Mesothelial cell of epicardium (in vitro differentiated cells): Measurements from ENCODE around the gene RCVRN. TPM values are rescaled to one million over a fixed set of nuclear protein-coding genes. Genes with fewer than 3 reads are reported as not detected.

Experiments used
- DNase-seq, 2 experiments: peaks; one replicate each; pipeline ENCODE4 v3.0.0; 2021; ENCODE audit warnings: low spot score in 2 of 2; ENCODE audit not compliant: unreplicated experiment in 2 of 2
- H3K27ac Mint-ChIP-seq: 2 replicates; pipeline ENCODE4 v1.8.0; 2021; ENCODE audit warnings: mixed read lengths
- H3K27me3 Mint-ChIP-seq: 2 replicates; pipeline ENCODE4 v1.8.0; 2021; ENCODE audit warnings: low read depth, mixed read lengths
- H3K36me3 Mint-ChIP-seq: 2 replicates; pipeline ENCODE4 v1.8.0; 2021; ENCODE audit warnings: mixed read lengths
- H3K4me1 Mint-ChIP-seq: 2 replicates; pipeline ENCODE4 v1.8.0; 2021; ENCODE audit warnings: mixed read lengths
- H3K4me3 Mint-ChIP-seq: 2 replicates; pipeline ENCODE4 v1.8.0; 2021; ENCODE audit warnings: mild to moderate bottlenecking, moderate library complexity, mixed read lengths
- H3K9me3 Mint-ChIP-seq: 2 replicates; pipeline ENCODE4 v1.8.0; 2021; ENCODE audit warnings: mixed read lengths
- total RNA-seq: library from RNA; stranded (reverse); gene quantifications from 3 replicates; pipeline ENCODE4 v1.2.1, GENCODE V29; 2021
- TF ChIP-seq, protein P1 (sequence below): fragments of 200-600 bp; sonication (generic); IDR thresholded peaks from one replicate; pipeline ENCODE4 v1.5.0; 2021; ENCODE audit warnings: antibody characterized with exemption; ENCODE audit not compliant: unreplicated experiment

The RCVRN gene
- total RNA-seq, 1 donor from 2014 or later = 1.8 TPM

DNA sequence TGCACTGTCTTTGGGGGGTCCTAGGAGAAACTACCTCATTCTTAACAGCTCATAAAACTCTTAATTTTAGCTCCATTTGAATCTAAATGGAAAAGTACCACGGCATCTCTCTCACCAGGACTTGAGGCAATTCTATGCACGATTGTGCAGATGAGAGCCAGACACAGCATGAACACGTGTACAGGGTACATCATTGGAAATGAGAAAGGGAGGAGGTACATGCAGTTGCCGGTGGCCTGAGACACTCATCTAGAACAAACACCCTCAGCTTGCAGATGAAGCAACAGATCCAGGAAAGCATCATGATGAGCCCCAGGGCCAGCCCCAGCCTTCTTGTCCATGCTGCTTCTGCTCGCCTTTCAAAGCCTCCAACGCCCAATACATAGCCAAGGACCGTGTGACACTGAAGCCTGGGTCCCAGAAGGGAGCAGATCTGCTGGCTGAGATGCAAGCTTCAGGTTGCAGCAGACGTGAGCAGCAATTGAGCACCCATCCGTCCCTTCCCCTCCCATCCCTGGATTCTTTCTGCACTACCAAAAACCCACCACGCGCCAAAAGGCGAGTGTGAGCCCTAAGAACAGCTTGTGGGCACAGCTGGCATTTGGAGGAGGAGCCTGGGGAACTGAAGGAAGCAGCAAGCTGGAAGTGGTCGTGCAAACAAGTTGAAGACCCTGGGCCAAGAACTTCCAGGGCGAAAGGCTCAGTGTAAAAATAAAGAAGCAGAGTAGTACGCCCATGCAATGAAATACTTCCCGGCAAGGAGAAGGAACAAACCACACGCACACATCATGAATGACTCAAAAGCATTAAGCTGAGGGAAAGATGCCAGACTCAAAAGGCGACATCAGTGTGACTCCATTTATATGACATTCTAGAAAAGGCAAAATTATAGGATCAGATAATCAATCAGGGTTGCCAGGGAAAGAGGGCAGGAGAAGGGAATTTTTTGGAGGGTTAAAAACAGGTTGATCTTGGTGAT lies 7.3 kb upstream of the RCVRN start:
- peaks cover 18% of the 10 kb centered on the region for H3K4me1 Mint-ChIP-seq
- no peak overlapping the region for H3K4me3 Mint-ChIP-seq
- TF ChIP-seq, protein P1, sequence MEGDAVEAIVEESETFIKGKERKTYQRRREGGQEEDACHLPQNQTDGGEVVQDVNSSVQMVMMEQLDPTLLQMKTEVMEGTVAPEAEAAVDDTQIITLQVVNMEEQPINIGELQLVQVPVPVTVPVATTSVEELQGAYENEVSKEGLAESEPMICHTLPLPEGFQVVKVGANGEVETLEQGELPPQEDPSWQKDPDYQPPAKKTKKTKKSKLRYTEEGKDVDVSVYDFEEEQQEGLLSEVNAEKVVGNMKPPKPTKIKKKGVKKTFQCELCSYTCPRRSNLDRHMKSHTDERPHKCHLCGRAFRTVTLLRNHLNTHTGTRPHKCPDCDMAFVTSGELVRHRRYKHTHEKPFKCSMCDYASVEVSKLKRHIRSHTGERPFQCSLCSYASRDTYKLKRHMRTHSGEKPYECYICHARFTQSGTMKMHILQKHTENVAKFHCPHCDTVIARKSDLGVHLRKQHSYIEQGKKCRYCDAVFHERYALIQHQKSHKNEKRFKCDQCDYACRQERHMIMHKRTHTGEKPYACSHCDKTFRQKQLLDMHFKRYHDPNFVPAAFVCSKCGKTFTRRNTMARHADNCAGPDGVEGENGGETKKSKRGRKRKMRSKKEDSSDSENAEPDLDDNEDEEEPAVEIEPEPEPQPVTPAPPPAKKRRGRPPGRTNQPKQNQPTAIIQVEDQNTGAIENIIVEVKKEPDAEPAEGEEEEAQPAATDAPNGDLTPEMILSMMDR = no peak
- H3K27me3 Mint-ChIP-seq = no peaks in the 10 kb centered on the region
- no peak for DNase-seq
- no peak overlapping the region for H3K27ac Mint-ChIP-seq
- peaks cover 14% of the 10 kb centered on the region for H3K36me3 Mint-ChIP-seq
- H3K9me3 Mint-ChIP-seq = no peaks in the 10 kb centered on the region

DNA sequence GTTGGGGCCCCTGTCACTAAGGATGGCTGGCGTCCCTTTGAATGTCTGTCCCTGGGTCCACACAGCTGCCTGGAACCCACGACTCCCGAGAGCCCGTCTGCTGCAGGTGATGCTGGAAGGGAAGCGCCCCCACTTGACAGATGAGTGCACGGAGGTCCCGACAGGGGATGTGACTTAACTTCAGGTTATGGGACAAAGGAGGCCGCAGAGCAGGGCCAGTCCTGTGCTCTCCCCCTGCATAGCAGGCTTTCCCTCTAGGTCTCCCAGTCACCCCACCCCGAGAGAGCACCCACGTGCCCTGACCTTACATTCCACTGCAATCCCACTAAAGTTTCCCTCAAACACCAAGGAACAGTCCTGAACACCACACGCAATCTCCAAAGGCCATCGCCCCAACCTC lies 6.0 kb upstream of the RCVRN start:
- TF ChIP-seq, protein P1 = no peak
- no peaks in the 10 kb centered on the region for H3K27me3 Mint-ChIP-seq
- H3K27ac Mint-ChIP-seq = peak overlapping the region; percentile 31
- H3K9me3 Mint-ChIP-seq = no peaks in the 10 kb centered on the region
- no peak for DNase-seq
- no peak overlapping the region for H3K4me3 Mint-ChIP-seq
- H3K4me1 Mint-ChIP-seq = peaks cover 18% of the 10 kb centered on the region
- peaks cover 10% of the 10 kb centered on the region for H3K36me3 Mint-ChIP-seq

DNA sequence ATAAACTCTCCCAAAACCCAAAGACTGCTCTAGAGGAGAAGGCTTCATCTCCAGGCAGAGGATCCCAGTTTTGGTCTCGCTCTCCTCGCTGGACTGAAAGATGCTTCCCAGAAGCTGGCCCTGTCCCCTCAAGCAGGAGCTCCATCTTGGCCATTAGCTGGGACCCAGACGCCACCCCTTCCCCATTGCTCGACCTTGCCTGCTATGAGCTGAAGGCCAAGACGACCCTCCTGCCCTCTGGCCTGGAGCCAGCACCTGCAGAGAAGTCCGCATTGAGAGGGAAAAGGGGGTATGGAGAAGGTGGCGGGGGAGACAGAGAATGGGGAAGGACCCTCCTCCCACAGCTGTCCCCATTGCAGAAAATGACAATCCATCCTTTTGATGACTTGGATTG lies 3.6 kb upstream of the RCVRN start:
- TF ChIP-seq, protein P1 = no peak
- Mint-ChIP-seq H3K9me3 (no peaks in the 10 kb centered on the region), H3K27me3 (no peaks in the 10 kb centered on the region), H3K27ac (no peak overlapping the region), H3K4me3 (no peak overlapping the region), H3K4me1 (peaks cover 18% of the 10 kb centered on the region), H3K36me3 (no peaks in the 10 kb centered on the region)
- no peak for DNase-seq

DNA sequence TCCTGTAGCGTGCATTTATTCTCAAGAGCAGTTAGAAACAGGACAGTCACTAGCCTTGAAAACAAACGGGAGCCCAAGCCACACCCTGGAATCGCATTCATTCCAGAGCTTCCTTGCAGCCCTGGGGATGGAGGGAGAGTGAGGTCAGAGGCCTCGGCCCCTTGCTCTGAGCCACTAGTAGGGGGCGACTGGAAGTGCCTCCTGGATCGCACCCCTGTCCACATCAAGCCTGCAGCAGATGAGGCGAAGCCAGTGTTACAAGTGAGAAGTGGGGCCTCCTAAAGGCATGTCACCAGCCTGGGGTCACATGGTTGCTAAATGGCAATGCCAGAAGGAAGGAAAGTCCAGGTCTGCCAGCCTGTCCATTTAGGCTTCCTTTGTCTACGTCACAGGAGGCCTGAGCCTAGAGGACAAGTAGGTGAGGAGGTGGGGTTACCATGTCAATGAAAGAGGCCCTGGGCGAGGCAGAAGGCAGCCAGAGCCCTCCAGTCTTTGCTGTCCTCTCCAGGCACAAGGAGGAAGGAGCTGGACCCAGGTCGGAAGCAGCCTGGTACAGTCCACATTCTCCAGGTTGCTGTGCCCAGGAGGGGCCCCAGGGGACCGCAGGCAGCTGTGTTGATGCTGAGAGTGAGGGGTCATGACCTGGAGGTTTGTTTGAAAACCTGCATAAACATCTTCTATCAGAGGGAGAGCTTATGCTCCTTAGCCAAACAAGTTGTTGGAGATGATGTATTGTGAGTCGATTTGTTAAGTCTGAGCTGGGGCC lies 3.0 kb upstream of the RCVRN start:
- TF ChIP-seq, protein P1 = no peak
- Mint-ChIP-seq H3K27ac (no peak overlapping the region), H3K4me1 (peaks cover 18% of the 10 kb centered on the region), H3K36me3 (no peaks in the 10 kb centered on the region), H3K27me3 (no peaks in the 10 kb centered on the region), H3K9me3 (no peaks in the 10 kb centered on the region), H3K4me3 (no peak overlapping the region)
- no peak for DNase-seq

DNA sequence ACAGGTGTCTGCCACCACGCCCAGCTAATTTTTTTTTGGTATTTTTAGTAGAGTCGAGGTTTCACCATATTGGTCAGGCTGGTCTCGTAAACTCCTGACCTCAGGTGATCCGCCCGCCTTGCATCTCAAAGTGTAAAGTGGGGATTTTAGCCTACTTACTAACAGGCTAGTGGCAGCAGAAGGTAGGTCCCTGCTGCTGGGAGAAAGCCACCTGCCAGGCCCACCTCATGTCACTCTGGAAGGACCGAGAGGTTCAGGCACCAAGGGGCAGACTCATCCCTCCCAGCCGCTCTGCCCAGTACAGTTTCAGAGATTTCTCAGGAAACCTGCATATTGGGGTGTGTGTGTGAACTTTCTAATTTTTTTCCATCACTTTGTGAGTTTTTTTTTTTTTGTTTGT lies 2.1 kb upstream of the RCVRN start:
- Mint-ChIP-seq H3K4me3 (no peak overlapping the region), H3K27ac (no peak overlapping the region), H3K4me1 (peaks cover 17% of the 10 kb centered on the region), H3K9me3 (no peaks in the 10 kb centered on the region), H3K36me3 (no peaks in the 10 kb centered on the region), H3K27me3 (no peaks in the 10 kb centered on the region)
- TF ChIP-seq, protein P1 = no peak
- no peak for DNase-seq
